SH-SY5Y (cell line): ENCODE results near the gene TCF20.

Experiments used
- GATA2 ChIP-seq: IDR thresholded peaks from 2 replicates; pipeline ENCODE4 v1.6.1; 2011; ENCODE audit warnings: mild to moderate bottlenecking, low read depth, low read length
- GATA3 ChIP-seq: IDR thresholded peaks from 2 replicates; pipeline ENCODE4 v1.6.1; 2011; ENCODE audit warnings: low read depth, mild to moderate bottlenecking, low read length, moderate library complexity

DNA sequence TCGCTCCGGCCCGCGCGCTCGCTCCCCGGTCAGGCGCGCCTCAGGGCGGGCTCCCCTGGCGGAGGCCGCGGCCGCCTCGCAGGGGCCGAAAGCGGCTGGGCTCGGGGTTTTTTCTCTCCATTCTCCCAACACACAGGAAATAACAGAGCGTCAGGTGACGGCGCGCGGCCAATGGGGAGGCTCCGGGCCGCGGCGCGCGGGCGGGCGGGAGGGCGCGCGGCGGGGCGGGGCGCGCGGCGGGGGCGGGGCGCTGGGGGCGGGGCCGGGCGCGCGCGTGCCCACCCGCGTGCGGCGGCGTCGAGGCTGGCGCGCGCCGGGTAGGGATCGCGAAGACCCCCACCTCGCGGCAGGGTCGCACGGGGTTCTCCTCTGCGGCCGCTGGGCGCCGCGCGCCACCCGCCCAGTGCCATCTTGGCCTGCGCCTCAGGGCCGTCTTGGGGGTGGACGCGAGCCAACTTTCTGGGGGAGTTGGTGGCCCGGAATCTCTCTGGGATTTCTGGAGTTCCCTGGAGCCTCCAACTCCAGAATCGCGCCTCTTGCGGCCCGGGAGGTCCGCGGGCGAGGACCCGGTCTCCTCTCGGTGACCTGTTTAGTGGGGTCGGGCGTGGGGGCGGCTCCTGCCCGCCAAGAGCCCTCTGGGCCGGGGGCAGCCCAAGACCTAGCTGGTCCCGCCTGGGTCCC is at the start of gene TCF20:
- TF ChIP-seq GATA2 (no peak), GATA3 (no peak)
